NCI-H82 treated with DMSO at 0.1 percent for 48 hours (cell line): Measurements from ENCODE around the gene NDUFB2.
"Not testable (repeated sequence)": the region's sequence is repeated elsewhere in the genome, so short reads cannot be mapped to it uniquely, and the experiment has no call there.

Experiments
- DNase-seq: peaks from one replicate; lab custom pipeline; 2025; ENCODE audit not compliant: unreplicated experiment; lab: John Stamatoyannopoulos, UW

The NDUFB2 gene

DNA sequence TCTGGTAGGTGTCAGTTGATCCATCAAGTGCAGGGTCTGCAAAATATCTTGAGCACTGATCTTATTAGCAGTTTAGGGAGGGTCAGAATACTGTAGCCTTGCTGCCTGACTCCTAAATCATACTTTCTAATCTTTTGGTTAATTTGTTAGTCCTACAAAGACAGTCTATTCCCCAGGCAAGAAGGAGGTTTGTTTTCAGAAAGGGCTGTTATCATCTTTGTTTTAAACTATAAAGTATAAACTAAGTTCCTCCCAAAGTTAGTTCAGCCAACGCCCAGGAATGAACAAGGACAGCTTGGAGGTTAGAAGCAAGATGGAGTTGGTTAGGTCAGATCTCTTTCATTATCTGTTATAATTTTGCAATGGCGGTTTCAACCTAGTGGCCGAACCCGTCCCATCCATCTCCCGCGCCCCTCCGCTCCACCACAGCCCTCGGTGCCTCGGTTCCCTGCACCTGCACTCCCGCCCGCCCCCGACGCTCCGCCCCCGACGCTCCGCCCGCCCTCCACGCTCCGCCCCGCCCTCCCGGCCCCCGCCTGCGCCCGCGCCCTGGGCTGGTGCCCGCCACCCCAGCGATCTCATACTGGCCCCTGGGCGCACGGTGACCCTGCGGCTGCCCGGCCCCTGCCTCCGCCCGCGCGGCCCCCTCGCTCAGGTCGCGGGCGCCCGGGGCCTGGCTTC lies 24.0 kb upstream of the NDUFB2 start, which contains the start of gene ADCK2:
Gene ADCK2 (plus strand): TSS at position 564 of the 681 bp plus-strand sequence. CDS start 386 bp downstream, outside the sequence.
- no peak for DNase-seq

DNA sequence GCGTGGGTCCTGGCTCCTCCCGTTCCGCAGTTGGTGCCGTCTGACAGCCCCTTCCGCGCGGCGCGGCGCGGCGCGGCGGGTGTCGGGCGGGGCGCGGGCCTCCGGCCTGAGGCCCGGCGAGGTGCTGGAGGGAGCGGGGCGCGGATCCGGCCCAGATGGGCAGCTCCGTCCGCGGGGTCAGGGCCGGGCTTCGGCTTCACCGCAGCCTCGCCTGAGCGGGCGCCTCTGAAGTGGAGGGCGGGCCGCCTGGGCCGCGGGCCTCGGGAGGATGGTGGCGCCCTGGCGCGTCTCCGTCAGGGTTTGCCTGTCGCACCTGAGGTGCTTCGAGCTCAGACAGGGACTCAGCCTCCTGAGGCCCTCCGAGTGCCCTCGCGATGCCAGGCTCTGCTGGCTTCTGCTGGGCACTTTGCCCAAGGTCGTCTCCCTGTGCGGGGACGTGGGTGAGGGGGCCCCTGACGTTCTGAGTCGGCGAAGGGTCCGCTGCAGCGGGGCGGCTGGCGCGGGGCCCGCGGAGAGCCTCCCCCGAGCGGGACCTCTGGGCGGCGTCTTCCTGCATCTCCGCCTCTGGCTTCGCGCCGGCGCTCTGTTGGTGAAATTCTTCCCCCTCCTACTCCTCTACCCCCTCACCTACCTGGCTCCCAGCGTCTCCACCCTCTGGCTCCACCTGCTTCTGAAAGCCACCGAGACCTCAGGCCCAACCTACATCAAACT lies 23.3 kb upstream of the NDUFB2 start:
- DNase-seq = no peak

DNA sequence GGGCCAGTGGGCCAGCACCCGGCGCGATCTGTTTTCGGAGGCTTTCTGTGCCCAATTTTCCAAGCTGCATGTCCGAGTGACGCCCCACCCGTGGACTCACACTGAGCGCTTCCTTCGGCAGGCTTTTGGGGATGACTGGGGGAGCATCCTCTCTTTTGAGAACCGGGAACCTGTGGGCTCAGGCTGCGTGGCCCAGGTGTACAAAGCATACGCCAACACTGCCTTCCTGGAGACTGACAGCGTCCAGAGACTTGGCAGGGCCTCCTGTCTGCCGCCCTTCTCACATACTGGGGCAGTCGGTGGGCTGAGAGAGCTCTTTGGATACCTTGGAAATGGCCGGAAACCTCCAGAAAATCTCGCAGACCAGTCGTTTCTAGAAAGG lies 22.7 kb upstream of the NDUFB2 start:
- DNase-seq = no peak

DNA sequence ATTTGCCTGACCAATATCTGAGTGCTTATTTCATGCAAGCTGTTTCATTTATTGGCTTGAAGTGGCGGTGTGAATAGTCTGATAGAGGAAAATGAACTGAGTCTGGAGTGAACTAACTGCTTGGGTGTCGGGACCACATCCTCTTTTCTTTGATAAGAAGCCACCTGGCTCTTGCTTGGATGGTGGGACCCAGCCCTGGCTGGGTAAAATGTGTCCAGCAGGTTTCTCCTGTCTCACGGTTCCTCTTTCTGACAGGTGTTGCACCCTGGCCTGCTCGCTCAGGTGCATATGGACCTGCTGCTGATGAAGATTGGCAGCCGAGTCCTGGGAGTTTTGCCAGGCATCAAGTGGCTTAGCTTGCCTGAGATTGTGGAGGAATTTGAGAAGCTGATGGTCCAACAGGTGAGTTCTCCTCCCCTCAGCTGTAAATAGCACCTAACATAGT lies 22.1 kb upstream of the NDUFB2 start:
- DNase-seq = no peak

DNA sequence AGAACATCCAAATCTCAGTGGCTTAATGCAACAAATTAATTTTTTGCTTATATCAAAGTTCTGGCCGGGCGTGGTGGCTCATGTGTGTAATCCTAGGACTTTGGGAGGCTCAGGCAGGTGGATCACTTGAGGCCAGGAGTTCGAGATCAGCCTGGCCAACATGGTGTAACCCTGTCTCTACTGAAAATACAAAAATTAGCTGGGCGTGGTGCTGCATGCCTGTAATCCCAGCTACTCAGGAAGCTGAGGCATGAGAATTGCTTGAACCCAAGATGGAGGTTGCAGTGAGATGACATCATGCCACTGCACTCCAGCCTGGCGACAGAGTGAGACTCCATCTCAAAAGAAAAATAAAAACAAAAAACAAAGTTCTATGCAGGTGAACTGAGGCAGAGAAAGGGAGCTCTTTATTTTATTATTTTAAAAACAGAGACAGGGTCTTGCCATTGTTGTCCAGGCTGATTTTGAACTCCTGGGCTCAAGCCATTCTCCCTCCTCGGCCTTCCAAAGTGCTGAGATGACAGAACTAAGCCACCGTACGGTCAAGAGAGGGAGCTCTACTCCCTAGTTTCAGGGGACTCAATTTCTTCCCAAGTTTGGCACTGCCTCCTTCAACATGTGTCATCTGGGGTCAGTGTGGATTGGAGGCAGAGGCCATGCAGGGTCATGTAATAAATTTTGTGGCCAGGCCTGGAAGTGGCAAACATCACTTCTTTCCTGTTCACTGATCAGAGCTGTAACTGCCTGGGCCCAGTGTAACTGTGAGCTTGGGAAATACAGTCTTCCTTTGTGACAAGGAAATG lies 21.4 kb upstream of the NDUFB2 start:
- peak; percentile 35 for DNase-seq

DNA sequence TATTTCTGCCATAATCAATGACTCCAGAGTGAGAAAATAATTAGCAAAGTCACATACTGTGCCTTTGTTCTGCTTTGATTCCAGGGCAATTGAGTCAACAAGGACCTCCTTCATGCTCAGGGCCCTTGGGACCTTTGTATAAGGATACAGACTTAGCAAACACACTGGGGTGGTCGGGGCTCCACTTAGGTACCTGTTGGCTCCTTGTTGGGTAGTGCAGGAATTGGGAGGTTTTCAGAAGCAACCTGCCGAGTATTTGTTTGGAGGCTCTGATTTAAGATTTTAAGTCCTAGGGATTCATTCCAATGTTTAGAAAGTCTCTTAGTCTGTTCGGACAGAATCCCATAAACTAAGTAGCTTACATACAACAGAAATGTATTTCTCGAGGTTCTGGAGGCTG lies 20.8 kb upstream of the NDUFB2 start:
- DNase-seq = no peak

DNA sequence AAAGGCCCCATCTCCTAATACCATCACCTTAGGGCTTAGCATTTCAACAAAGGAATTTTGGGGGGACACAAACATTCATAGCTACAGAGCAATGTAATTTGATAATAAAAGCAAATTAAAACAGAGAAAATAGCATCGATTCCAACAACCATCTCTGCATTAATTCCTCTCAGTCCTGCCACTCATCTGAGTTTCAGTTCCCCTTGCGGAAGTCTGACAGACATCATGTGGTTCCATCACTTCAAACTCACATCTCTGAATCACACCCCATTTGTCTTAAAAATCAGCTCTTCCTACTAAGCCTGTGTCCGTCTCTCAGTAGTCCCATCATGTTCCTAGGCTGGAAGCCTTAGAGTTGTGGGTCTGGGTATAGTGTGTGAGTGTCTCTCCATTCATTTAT lies 20.2 kb upstream of the NDUFB2 start:
- no peak for DNase-seq

DNA sequence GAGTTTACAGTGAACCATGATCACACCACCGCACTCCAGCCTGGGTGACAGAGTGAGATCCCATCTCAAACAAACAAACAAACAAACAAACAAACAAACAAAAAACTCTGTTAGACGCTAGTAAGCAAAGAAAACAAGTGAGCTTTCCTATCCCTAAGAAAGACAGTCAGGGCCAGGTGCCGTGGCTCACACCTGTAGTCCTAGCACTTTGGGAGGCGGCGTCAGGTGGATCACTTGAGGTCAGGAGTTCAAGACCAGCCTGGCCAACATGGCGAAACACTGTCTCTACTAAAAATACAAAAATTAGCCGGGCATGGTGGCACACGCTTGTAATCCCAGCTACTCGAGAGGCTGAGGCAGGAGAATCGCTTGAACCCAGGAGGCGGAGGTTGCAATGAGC lies 19.6 kb upstream of the NDUFB2 start:
- not testable (repeated sequence) for DNase-seq

DNA sequence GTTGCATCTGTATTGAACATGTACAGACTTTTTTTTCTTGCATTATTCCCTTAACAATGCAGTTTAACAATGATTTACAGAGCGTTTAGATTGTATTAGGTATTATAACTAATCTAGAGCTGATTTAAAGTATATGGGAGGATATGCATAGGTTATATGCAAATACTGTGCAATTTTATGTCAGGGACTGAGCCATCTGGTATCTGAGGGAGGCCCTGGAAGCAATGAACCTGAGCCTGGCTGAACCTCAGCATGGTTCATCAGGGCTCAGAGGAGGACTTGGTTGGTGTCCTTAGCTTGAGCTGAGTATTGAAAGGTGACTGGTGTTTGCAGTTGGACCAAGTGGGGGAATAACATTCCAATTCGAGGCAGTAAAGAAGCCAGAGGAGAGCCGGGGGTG lies 19.0 kb upstream of the NDUFB2 start:
- DNase-seq = no peak

DNA sequence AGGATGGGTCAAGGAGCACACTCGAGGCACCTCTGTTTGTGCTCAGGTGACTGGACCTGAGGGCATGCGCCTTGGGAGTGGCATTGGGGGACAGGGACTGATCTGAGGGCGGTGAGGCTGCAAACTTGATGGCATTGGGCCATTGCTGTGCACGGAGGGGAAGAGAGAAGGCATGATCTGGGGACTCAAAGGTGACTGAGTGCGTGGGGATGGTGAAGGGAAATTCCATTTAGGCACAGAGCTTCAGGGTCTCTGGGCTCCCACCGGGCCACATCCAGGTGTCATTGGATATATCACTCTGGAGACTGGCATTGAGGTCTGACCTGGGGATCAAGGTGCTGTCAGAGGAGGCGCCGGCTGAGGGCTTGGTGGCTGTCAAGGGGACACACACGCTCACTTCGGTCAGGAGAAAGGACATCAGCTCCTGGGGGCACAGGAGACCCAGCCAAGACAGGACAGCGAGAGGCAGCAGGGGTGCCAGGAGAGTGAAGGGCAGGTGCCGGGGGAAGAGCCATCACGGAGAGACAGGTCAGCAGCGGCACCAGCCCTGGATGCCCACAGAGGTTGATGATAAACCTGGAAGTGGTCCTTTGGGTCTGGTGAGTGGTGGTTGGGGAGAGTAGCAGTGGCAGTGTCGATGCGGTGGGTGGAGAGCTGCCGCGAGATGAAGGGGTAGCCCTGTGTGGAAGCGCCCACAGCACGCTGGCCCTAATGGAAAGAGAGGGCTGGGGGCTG lies 18.3 kb upstream of the NDUFB2 start:
- DNase-seq = no peak

DNA sequence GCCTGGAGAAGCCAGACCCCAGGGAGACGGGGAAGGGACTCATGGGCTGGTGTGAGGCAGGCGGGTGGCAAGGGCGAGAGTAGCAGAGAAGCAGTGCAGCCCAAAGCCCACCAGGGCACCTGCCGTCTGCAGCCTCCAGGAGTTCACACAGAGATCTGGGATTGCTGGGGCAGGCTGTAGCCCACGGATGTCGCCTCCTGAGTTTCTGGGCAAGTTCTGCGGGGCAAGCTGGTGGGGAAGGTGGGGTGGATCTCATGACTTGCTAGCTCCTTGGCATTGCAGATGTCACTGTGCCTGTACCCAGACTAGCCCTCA lies 17.7 kb upstream of the NDUFB2 start:
- DNase-seq = no peak

DNA sequence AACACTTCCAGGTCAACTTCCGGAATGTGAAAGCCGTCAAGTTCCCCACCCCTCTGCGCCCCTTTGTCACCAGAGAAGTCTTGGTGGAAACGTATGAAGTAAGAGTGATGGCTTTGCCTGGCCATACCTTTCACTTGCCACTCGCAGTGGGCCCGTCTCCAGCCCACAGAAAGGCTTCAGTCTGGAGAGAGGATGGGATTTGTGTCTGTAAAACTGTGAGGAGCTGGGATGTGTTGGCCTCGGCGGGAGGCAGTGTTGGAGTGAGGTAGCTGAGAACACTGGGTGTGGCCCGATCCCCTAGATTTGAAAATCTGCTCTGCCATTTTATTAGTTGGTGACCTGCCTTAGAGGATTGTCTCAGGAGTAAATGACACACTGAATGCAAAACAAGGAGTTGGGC lies 17.3 kb upstream of the NDUFB2 start:
- DNase-seq = no peak

DNA sequence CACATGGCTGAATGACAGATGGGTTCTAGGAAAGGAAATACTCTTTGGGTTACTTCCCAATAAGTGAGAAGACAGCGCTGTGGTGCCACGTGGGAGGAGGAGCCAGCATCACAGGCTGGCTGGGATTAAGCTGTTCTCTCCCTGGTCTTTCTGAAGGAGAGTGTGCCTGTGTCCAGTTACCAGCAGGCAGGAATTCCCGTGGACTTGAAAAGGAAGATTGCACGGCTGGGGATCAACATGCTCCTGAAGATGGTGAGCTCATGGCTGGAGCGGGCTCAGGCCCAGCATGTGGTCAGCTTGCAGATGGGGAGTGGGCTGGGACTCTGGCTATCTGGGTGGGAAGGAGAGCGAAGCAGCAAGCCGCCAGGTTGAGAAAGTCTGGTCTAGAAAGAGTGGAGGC lies 15.6 kb upstream of the NDUFB2 start:
- no peak for DNase-seq

DNA sequence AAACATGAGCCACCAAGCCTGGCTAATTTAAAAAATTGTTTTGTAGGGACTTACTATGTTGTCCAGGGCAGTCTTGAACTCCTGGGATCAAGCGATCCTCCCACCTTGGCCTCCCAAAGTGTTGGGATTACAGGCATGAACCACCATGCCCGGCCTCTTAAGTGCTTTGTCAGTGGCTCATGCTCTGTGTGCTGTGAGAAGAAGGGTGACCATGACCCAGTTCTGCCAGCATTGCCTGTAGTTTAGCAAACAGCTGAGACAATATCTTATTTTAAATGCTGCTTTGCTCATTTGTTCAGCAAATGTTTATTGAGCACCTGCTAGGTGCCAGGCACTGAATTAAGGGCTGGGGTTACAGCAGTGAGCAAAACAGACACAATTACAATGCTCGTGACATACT lies 14.7 kb upstream of the NDUFB2 start:
- DNase-seq = no peak

DNA sequence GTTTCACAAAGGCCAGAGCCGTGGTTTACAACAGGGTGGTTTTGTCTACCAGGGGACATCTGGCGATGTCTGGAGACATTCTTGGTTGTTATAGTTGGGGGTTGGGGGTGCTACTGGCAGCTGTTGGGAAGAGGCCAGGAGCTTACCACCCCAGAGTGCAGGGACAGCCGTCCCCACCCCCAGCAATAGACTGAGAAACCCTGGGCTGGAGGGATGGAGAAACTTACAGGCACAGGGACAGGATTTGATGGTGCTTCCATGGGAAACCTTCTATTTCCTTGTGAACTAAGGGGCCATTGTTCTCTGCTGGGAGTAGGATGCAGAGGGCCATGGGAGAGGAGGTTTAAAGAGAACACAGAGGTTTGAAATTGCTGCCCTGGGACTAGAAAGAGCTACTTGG lies 12.9 kb upstream of the NDUFB2 start:
- no peak for DNase-seq

DNA sequence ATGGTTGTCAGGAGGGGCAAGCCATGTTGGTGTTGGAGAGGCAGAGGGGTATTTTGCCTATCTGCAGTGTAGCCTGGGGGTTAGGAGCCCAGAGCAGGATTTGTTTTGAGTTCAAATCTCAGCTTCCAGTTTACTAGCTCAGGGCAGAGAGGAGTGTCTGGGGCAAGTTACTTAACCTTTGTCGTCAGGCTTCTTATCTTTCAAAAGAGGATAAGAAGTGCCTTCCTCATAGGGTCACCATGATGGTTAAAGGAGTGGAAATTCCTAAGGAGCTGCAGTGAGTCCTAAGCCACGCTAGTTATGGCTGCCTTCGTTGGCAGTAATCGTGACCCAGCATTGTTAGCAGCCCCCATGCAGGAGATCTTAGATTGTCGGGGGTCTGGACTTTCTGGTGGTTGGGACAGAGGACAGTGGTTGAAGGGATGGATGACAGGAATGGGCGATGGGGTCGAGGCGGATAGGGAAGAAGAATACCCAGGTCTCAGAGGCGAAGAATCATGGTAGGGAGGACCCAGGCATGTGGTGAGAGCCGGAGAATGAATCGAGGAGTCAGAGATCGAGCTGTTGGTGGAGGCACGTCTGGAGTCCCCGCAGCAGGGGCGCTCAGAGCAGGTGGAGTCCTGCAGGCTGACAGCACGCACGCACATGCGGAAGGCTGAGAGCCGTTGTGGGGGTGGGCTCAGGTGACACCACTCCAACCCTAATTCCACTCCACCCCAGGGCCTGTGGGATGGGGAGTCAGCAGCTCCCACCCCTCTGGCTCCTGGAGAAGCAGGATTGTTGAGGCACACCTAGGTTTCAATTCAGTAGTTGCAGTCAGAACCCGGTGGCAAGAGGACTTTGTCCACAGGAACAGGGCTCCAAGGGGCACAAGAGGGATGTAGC lies 12.2 kb upstream of the NDUFB2 start:
- no peak for DNase-seq

DNA sequence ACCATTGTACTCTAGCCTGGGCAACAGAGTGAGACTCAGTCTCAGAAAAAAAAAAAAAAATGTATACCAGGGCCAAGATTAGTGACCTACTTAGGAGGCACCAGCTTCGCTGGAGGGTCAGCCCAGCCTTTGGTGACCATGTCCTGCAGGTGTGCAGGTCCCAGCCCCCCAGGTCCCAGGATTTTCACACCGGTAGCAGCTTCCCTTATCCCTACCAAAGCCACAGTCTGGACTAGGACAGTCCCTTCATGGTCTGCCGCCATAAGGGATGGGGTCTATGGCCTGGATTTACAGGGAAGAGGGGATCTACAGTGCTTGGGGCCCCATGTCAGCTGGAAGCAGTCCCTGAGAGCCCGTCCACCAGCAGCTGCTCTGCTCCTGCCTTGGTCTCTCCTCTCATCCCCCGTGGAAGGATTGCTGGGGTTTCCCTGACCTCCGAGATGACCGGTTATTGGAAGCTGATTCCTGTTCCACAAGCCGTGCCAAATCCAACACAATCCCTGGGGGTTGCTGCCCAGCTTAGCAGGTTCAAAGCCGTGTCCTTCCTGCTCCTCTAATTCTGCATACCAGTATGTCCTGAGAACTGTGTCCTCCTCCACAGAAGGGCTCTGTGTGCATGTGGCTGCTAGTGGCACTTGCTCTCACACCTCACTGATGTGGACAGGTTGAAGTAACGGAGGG lies 11.0 kb upstream of the NDUFB2 start:
- no peak for DNase-seq

DNA sequence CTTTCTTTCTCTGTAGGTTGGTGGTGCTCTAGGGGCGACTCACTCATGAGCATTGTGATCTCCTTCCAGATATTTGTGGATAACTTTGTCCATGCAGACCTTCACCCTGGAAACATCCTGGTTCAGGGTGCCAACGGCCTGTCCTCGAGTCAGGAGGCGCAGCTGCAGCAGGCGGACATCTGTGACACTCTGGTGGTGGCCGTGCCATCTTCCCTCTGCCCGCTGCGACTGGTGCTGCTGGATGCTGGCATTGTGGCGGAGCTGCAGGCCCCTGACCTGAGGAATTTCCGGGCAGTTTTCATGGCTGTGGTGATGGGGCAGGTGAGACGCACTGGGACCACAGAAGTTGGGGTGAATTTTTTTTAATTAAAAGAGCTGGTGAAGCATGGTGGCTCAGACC lies 9.6 kb upstream of the NDUFB2 start:
- DNase-seq = no peak

DNA sequence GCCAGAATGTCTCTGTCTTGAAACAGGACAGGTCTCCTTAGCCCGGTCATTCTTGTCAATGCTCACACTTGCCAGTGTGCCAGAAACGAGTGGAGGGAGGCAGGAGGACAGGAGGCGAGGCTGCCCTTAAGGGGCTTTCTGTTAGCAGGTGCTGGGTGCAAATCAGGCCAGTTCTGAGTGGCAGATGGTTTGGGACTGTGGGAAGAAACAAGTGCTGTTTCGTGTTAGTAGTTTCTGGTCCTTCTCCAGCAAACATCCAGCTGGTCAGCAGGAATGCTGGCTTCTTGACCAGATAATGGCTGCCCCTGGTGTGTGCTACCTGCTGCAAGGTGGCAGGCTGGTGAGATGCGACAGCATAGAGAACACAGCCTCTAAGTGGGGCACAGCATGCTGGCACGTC lies 8.2 kb upstream of the NDUFB2 start:
- DNase-seq = no peak
